HG03139 (cell line): ENCODE results near the gene VIM.
"Not testable (repeated sequence)": the region's sequence is repeated elsewhere in the genome, so short reads cannot be mapped to it uniquely, and the experiment has no call there.

Experiments
- ATAC-seq: cut with Tn5 transposase; IDR thresholded peaks from one replicate; pipeline ENCODE4 v1.9.1; 2021; ENCODE audit not compliant: unreplicated experiment

The VIM gene

DNA sequence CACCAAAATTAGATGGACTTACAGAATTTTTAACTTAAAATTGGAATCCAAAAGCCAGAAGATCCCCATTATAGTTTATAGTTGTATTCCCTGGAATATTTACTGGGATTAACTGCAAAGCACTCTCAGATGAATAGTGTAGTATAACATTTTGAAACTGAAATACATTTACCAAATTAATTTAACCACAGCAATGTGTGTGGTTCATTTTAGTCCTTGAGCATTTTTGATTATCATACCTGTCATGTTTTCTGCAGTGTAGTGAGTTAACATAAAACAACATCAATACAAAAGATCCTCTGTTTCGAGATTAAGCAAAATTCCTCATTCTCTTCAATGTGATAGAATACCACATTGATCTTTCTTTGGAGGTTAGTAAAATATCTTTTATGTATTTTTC lies 3.7 kb downstream of the VIM start:
- ATAC-seq = no peak

DNA sequence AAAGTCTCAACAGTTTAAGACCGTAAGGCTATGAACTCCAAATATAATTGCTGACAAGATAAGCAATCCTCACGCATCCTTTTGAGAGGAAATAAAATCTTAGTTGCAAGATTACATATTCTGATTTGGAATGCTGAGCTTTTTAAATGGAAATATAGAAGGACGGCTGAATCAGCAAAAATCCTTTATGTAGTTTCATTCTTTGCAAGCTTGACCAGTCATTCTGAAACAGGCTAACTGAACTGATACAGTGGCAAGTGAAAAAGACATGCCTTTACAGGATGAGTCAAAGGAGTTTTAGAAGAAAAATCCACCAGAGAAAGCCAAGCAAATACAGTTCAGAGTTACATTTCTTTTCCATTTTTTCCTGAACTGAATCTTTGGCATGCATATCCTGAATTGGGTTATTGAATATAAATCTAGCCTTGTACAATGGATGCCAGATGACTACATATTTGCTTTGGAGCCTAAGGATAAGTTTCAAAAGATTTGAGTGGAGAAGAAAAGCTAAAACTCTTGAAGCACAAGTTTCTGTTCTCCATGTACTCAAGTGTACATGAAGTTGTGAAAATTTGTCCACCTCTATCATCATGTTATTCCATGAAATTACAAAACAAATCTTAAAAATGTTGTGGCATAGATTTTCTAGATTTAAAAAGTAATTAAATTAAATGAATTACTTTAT lies 4.4 kb downstream of the VIM start:
- ATAC-seq = no peak

DNA sequence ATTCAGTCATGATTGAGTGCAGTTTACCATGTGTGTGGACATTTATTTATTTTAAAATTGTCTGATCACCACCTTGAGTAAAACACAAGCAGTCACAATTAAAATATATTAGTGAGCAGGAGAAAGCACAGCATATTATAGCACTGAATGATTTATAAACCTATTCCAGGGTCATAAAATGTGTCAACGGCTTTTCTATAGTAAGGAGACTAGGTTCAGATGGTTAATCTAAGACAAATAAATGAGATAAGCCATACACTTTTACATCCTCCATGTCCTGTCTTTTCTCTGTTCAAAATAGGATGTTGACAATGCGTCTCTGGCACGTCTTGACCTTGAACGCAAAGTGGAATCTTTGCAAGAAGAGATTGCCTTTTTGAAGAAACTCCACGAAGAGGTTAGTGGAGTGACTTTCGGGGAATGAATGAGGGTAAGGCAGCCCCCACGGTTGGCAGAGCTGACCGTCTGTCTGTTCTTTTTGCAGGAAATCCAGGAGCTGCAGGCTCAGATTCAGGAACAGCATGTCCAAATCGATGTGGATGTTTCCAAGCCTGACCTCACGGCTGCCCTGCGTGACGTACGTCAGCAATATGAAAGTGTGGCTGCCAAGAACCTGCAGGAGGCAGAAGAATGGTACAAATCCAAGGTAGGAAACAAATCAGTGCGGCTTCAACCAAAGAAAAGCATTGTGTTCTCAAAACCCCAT lies 5.4 kb downstream of the VIM start:
- ATAC-seq = no peak

DNA sequence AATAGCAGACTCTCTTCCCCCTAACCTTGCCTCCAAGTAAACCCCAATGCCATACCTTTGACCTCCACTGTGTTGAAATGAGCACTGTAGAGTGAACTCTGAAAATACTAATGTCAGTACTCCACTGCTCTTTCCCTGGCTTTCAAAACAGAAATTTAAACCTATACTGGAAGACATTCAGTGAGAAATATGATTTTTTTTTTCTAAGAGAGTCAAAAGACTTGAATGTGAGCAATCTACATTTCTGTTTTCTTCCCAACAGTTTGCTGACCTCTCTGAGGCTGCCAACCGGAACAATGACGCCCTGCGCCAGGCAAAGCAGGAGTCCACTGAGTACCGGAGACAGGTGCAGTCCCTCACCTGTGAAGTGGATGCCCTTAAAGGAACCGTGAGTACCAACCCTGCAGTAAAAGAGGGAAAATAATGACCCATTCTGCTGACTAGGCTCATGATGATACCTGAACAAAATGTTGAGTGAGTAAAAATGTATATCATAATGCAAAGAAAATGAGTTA lies 6.4 kb downstream of the VIM start:
- ATAC-seq = no peak

DNA sequence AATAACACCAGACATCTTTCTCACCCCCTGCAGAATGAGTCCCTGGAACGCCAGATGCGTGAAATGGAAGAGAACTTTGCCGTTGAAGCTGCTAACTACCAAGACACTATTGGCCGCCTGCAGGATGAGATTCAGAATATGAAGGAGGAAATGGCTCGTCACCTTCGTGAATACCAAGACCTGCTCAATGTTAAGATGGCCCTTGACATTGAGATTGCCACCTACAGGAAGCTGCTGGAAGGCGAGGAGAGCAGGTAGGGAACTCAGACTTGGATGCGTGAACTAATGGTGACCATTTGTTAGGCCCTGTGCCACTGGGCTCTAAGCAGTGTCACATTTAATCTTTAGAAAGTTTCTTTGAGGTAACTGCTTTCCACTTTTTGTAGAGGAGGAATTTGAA lies 7.1 kb downstream of the VIM start:
- ATAC-seq = no peak

DNA sequence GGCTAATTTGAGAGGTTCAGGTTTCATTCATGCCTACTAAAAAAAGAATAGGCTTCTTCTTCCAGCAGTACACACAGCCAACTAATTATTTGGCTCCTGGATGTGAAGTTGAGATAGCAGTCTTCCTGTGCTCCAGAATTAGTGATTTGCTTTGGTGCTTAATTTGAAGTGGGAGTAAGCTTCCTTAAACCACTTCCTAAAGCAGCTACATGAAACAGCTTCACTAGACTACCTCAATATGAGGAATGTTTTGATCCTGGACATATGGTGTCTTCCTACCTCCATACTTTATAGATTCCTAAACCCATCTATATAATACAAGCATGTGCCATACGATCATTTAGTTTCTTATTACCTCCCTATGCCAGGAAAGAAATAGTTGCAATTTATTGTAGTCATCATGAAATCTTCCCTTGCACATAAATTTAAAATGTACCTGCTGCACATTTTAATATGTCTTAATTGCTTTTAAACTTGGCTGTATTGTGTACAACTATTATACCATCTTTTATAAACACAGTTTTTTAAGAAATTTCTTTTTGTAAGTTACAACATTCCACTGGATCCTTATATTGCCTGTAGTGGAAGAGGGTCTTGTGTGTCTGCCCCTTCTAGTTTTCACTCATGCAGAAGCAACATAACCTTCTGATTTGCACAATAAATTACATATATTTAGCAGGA lies 8.6 kb downstream of the VIM start:
- ATAC-seq = no peak

DNA sequence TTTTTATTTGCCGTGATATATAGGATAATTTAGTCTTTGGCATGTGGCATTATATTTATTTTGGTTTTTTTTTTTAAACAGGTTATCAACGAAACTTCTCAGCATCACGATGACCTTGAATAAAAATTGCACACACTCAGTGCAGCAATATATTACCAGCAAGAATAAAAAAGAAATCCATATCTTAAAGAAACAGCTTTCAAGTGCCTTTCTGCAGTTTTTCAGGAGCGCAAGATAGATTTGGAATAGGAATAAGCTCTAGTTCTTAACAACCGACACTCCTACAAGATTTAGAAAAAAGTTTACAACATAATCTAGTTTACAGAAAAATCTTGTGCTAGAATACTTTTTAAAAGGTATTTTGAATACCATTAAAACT lies 9.1 kb downstream of the VIM start:
- no peak for ATAC-seq

DNA sequence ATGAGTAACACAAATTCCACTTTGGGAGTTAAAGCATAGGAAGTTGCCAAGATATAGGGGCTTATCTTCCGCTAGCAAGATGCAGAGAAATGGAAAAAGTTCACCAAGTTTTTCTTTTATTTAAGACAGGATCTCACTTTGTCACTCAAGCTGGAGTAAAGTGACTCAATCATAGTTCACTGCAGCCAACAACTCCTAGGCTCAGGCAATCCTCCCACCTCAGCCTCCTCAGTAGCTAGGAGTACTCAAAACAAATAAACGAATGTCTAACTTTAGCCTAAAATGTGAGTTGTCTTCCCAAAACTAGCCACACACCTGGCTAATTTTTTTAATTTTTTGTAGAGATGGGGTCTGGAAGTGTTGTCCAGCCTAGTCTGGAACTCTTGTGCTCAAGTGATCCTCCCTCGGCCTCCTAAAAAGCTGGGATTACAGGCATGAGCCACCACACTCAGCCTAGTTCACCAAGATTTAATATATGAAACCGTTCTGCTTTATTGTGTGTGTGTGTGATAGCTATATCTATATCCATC lies 9.9 kb downstream of the VIM start:
- ATAC-seq = no peak

DNA sequence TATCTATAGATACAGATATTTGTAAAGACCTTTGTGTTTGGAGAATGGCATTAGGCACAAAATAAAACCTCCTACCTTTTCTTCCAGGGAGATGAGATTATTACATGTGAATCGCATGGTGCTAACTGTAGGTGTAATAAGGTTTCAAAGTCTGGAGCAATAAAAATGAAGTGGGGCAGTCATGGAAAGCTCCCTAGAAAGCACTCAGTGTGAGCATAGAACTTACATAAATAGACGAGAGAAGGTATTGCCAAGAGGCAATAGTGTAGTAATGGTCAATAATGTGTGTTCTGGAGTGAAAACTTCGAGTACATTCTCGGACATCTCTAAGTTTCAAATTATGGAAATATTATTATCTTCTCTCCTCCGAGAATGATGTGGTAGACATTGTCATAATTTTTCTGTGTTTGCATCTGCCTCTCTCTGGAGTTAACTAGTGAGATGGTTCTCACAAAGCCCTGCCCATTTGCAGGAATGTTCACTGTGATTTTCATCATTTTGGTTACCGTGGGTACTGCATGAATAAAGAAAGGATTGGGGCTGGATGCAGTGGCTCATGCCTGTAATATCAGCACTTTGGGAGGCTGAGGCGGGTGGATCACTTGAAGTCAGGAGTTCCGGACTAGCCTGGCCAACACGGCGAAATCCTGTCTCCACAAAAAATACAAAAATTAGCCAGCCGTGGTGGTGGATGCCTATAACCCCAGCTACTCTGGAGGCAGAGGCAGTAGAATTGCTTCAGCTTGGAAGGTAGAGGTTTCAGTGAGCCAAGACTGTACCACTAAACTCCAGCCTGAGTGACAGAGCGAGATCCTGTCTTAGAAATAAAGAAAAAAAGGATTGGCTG lies 10.6 kb downstream of the VIM start:
- ATAC-seq = no peak

DNA sequence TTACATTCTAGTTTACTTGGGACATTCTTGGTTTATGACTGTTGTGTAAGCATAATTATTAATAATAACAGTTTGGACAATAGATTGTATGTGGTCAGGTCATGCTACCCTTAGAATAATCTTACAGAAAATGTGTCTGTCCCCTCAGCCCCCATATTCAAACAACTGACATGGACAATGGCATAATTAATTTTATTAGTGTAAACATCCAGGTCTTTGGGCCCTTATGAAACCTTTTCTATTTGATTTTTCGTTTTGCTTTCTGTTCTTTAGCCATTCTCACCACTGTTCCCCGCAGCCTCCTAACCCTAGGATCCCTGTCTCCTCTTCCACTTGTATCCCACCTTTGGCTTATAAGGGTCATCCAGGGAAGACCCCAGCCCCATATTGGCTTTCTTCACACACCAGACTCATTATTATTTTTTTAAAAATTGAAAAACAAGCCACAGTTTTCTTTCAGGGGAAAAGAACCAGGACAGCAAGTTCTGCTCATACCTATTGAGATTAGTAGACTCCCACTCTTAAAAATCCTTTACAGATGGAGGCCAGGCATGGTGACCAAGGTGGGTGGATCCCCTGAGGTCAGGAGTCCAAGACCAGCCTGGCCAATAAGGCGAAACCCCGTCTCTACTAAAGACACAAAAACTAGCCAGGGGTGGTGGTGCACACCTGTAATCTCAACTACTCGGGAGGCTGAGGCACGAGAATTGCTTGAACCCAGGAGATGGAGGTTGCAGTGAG lies 11.5 kb downstream of the VIM start:
- no peak for ATAC-seq

DNA sequence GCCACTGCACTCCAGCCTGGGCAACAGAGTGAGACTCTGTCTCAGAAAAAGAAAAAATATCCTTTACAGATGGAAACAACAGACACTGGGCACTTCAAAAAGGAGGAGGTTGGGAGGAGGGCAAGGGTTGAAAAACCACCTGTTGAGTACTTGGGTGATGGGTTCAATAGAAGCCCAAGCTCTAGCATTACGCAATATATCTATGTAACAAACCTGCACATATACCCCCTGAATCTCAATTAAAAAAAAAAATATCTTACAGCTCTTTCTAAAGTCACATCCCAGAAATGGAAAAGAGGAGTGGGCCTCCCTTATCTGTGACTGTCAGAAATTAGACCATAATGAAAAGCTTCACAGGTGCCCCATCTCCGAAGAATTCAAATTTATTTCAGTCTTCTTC lies 12.1 kb downstream of the VIM start:
- ATAC-seq = no peak

DNA sequence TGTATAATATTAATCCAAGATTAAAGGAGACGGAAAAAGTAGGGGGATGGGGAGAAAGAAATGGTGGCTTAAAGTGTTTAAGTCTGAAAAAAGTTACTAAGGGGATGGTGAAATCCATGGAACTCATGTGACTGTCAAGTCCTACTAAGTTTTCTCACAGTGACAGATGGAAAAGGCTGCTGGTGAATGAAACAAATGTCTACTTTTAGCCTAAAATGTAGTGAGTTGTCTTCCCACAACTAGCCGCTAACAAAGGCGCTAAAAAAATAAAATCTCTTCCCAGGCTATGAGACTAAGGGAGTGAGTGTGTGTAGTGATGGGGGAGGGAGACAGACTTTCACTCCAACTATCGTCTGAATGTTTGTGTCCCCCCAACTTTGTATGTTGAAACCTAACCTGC lies 12.6 kb downstream of the VIM start:
- no peak for ATAC-seq

DNA sequence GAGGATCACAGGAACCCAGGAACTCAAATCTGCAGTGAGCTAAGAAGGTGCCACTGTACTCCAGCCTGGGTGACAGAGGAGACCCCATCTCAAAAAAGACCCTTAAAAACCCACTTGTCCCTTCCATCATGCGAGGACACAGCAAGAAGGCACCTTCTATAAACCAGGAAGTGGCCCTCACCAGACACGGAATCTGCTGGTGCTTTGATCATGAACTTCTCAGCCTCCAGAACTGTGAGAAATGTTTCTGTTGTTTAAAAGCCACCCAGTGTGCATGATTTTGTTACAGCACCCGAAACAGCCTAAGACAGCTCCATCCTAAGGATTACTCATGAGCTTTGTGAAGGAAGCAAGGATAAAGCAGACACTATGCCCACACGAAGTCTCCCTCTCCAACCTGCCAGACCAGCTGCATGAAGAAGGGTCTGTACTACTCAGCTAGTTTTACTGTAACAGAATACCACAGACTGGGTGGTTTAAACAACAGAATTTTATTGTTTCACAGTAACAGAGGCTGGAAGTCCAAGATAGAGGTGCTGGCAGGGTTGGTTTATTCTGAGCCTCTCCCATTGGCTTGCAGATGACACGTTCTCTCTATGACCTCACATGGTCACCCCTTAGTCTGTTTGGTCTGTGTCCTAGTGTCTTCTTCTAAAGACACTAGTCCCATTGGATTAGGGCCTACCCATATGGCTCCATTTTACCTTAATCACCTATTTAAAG lies 13.7 kb downstream of the VIM start:
- no peak for ATAC-seq

DNA sequence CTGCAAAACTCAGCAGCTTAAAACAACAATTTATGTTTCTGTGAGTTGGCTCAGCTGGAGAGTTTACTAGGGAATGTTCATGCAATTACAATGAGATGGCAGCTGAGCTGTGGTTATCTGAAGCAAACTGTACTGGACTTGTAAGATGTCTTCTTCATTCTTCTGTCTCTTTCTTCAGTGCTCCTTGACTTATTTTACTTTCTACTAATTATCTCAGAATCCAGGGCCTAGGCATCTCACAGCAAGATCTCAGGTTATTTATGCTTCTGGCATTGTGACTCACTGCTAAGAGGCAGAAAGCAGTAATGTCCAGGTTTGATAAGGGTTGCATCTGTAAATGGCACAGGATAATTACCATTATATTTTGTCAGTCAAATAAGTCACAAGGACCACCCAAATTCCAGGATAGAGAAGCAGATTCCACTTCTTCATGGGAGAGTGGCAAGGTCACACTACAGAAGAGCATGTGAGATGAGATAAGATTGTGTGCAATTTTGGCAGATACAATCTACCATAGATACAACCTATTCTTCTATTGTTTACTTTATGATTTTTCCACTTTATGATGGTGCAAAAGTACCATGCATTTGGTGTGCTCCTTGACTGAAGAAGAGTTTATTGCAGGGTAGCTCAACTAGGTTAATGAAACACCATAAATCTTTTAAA lies 16.8 kb downstream of the VIM start:
- no peak for ATAC-seq

DNA sequence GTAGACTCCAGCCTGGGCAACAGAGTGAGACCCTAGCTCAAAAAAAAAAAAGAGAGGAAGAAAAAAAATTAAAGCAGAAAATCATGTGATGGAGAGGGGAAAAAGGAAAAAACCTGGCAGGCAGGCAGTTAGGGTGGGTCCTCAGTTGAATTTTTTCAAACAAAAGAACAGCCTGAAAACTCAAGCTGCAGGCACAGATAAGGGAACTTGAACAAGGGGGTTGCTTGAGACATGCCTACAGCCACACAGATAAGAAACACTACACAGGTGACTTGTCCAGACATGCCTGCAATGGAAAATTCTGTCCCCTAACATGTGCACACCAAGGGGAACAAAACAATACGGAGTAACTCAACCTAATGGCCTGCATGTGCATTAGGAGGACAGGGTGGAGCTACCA lies 19.2 kb downstream of the VIM start:
- ATAC-seq = no peak

DNA sequence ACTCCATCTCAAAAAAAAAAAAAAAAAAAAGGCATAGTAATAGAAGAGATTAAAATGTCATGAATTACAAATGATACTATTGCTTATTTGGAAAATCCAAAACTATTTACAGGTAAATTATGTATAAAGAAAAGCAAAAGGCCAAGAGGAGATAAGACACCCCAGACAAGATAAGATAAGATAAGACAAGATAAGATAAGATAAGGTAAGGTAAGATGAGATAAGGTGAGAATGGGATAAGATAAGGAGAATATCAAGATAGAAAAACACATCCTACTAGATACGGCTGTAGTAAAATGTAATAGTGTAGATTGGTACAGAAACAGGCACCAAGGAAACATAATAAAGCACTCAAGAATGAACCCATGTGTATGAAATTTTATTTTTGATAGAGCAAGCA lies 20.9 kb downstream of the VIM start:
- no peak for ATAC-seq

DNA sequence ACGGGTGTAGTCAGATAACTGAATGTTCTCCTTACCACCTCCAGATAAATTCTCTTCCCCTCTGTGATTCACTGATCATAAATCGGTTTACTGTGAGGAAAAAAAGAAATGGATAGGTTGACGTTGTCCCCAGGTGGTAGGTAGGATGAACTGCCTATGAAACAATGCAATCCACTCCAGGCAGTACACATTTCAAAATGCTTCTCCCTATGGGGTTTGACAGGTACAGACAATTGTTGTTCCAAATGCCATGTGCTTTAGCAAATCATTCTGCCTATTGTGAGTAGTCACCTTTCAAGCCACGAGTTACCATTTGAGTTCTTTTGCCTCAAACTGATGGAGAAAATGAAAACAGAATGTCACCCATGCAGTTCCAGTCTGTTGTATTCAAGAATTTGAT lies 21.8 kb downstream of the VIM start:
- peak; percentile 50 for ATAC-seq

DNA sequence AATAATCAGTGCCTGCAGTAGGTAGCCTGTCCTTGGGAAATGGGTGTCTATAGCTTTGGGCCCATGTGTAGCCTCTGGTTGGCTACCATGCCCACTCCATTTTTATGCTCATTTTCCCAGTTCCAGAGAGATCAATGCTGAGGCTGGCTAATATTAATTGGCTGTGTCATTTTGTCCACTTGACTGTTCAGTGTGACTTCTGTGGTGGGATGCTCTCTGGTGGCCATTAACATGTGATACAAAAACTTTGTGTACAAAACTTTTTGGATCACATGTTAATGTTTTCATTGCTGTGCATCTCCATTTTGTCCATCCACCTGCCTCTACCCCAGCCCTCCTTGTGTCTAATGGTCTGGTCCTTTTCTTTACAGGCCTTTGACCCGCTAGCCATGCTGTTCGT lies 22.7 kb downstream of the VIM start:
- ATAC-seq = no peak

DNA sequence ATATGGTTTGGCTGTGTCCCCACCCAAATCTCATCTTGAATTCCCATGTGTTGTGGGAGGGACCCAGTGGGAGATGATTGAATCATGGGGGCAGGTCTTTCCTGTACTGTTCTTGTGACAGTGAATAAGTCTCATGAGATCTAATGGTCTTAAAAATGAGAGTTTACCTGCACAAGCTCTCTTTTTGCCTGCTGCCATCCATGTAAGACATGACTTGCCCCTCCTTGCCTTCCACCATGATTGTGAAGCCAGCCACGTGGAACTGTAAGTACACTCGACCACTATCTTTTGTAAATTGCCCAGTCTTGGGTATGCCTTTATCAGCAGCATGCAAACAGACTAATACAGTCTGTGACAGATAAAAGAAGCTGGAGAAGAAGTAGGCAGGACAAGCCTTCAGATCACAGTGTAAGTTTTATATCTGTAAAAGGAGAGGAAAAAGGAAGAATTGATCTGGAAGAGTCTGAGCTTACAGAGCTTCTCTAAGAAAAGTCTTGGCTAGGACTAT lies 26.6 kb downstream of the VIM start:
- not testable (repeated sequence) for ATAC-seq
